HFF-Myc (cell line): ENCODE measurements around the gene IQSEC1.

Experiments used
- DNase-seq: peaks from one replicate; pipeline ENCODE4 v3.0.0-alpha.2; 2011; ENCODE audit warnings: low read depth; ENCODE audit errors: extremely low read depth
- H3K4me3 ChIP-seq: replicated peaks from 2 replicates; pipeline ENCODE4 v1.5.1; 2011; ENCODE audit warnings: low read depth, mild to moderate bottlenecking, control low read depth, low read length
- CTCF ChIP-seq: IDR thresholded peaks from 2 replicates; pipeline ENCODE4 v1.5.1; 2012; ENCODE audit warnings: mild to moderate bottlenecking, low read depth, low read length, control low read depth; ENCODE audit errors: missing control alignments

Gene IQSEC1

GRCh38 chr3:12965999-12966846 lies 107.0 kb downstream of the IQSEC1 start:
- no peak for DNase-seq
- no peak for TF ChIP-seq CTCF
- H3K4me3 ChIP-seq, result peak overlapping the region; percentile 78

GRCh38 chr3:12964711-12965612 lies 108.3 kb downstream of the IQSEC1 start:
- no peak for TF ChIP-seq CTCF
- no peak overlapping the region for H3K4me3 ChIP-seq
- no peak for DNase-seq

GRCh38 chr3:12963922-12964701 lies 109.1 kb downstream of the IQSEC1 start:
- no peak for TF ChIP-seq CTCF
- H3K4me3 ChIP-seq, result no peak overlapping the region
- DNase-seq, result no peak

- DNase-seq, result no peak
- no peak overlapping the region for H3K4me3 ChIP-seq
- no peak for TF ChIP-seq CTCF
Observed at GRCh38 chr3:12963231-12963896, 109.9 kb downstream of the IQSEC1 start.

GRCh38 chr3:12962292-12962691 lies 110.9 kb downstream of the IQSEC1 start:
- H3K4me3 ChIP-seq, result no peak overlapping the region
- no peak for DNase-seq
- no peak for TF ChIP-seq CTCF

- H3K4me3 ChIP-seq, result no peak overlapping the region
- no peak for TF ChIP-seq CTCF
- DNase-seq, result no peak
Observed at GRCh38 chr3:12961697-12962036, 111.6 kb downstream of the IQSEC1 start.
